RWPE1 (cell line): ENCODE measurements around the gene NRSN2.
A peak's percentile ranks its signal among the peaks of the same experiment; 100 is the strongest.

Experiments used
- CTCF ChIA-PET: fragments of 350-600 bp; sonication (Branson Sonifier 250); formaldehyde crosslinking; extraction: SDS; loops from one replicate; lab custom pipeline; 2021; lab: Yijun Ruan, JAX
- POLR2A ChIA-PET: fragments of 400-600 bp; formaldehyde crosslinking; extraction: SDS; loops from one replicate; lab custom pipeline; 2020; ENCODE audit warnings: antibody characterized with exemption; ENCODE audit not compliant: low non-redundant PET; lab: Yijun Ruan, JAX
- DNase-seq: peaks from one replicate; pipeline ENCODE4 v3.0.0; 2012; ENCODE audit warnings: low spot score
- H3K27ac ChIP-seq: fragments of 450-650 bp; 2 replicates; pipeline ENCODE4 v1.5.1; 2017
- TF ChIP-seq, protein P1 (sequence below): fragments of 450-650 bp; conservative IDR thresholded peaks from 2 replicates; pipeline ENCODE4 v1.5.1; 2017; ENCODE audit warnings: low read depth, mild to moderate bottlenecking

The NRSN2 gene

DNA sequence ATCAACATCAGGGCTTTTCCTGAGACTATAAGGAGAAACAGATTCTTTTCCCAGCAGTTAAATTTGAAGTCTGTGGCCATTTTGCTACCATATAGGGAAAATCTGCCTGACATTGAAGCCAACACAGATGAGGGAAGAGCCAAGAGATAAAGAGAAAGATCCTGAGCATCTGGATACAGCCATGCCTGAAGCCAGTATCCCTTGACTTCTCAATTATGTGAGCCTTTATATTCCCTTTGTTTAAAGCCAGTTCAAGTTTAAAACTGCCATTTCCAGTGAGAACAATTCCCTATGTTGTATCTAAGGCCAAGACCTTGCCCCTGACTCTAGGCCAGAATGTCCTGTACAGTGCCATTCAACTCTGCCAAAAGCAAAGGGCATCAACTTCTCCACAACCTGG is 3.8 kb upstream of the NRSN2 start:
- POLR2A ChIA-PET: no interaction called here
- CTCF ChIA-PET: interaction anchor here (1.9 kb wide), 1 partner anchor 12 kb away, joined by 7 read pairs; no protein-coding TSS in a partner anchor
- no peak overlapping the region for H3K27ac ChIP-seq
- no peak for DNase-seq
- TF ChIP-seq, protein P1, sequence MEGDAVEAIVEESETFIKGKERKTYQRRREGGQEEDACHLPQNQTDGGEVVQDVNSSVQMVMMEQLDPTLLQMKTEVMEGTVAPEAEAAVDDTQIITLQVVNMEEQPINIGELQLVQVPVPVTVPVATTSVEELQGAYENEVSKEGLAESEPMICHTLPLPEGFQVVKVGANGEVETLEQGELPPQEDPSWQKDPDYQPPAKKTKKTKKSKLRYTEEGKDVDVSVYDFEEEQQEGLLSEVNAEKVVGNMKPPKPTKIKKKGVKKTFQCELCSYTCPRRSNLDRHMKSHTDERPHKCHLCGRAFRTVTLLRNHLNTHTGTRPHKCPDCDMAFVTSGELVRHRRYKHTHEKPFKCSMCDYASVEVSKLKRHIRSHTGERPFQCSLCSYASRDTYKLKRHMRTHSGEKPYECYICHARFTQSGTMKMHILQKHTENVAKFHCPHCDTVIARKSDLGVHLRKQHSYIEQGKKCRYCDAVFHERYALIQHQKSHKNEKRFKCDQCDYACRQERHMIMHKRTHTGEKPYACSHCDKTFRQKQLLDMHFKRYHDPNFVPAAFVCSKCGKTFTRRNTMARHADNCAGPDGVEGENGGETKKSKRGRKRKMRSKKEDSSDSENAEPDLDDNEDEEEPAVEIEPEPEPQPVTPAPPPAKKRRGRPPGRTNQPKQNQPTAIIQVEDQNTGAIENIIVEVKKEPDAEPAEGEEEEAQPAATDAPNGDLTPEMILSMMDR: no peak

DNA sequence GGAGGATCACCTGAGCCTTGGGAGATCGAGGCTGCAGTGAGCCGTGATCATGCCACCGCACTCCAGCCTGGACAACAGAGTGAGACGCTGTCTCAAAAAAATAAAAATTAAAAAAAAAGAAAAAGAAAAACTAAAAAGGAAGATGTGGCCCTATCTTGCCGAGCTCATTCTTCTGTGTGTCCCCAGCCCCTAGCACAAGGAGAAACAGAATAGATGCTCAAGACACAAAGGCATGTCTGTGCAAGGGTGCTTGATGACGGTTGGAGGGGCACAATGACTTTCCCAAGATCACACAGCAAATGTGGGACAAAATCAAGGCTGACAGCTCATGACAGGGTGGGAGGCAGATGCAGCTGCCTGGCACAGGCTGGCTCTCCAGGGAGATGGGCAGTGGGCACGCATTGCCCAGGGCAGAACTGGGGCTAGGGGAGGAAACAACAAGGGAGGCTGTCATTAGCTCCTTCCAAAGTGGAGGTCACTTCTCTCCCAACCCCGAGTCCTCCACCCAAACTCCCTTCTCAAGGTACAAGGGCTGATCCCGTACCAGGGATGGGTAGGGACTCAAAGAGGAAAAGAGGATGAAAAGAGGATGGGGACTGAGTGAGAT is 775 bp upstream of the NRSN2 start:
- ChIA-PET POLR2A (no interaction called here), CTCF (interaction anchor here (0.6 to 2.2 kb wide), 4 partner anchors 10 to 64 kb away, joined by 3 to 6 read pairs (median 4); no protein-coding TSS in a partner anchor)
- DNase-seq: no peak
- peak overlapping the region; percentile 96 for H3K27ac ChIP-seq
- TF ChIP-seq, protein P1: no peak

DNA sequence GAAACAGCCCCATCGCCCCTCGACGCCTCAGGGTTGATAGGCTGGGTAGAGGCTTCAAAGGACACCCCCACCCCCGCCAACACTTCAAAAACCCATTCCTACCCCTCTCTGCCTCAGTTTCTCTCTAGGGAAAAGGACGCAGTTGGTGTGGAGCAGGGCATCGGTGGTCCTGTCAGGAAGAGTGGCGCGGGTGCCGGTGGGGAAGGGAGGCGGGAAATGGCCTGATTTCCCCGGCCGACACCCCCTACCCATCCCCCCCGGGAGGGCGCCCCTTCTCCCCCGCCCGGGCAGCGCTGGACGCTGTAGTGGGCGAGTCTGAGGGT is 367 bp downstream of the NRSN2 start:
- TF ChIP-seq, protein P1: no peak
- no peak for DNase-seq
- ChIA-PET POLR2A (interaction anchor here (0.5 kb wide), 1 partner anchor 1068 kb away, joined by 3 read pairs; no protein-coding TSS in a partner anchor), CTCF (interaction anchor here (0.8 to 1.2 kb wide), 2 partner anchors 17 to 66 kb away, joined by 3 read pairs; no protein-coding TSS in a partner anchor)
- H3K27ac ChIP-seq: peak overlapping the region; percentile 96

DNA sequence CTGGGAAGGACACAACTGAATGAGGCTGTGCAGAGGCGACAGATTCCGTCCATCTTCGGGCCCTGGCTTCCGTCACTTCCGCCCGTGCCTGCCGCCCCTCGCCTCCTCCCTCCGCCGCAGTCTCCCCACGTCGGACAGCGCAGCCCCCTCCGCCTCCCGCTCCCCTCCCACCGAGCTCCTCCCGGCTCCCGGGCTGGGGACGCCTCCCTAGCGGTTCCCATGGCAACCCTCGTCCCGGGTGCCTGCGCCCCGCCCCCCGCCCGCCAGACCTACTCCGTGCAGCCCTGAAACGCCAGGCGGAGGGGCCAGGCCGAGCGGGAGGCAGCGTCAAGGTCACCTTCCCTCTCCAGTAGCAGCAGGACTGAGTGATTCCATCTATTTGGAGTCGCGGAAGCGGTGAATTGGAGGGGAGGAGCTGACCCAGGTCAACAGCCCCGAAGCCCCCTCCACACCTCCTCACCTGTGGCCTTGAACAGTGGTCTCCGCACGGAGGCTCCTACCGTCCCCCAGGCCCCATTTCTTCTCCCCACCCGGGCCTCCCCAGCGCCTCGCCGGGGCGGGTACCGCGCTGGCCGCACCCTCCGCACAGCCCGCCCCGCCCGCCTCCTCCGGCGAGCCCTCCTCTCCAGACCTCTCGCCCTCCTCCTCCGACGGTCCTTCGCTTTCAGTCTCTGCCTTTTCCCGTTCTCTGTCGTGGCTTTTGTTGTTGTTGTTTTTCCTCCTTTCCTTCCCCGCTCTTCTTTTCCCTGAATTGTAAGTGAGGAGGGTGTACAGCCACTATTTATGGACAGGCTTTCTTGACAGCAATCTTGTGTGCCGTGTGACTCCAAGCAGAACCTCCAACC is 951 bp downstream of the NRSN2 start:
- H3K27ac ChIP-seq: peak overlapping the region; percentile 96
- TF ChIP-seq, protein P1: no peak
- ChIA-PET CTCF (interaction anchor here (0.6 to 0.8 kb wide), 2 partner anchors 36 to 67 kb away, joined by 3 read pairs; no protein-coding TSS in a partner anchor), POLR2A (interaction anchor here (0.5 kb wide), 1 partner anchor 1068 kb away, joined by 3 read pairs; no protein-coding TSS in a partner anchor)
- DNase-seq: peak; percentile 99

DNA sequence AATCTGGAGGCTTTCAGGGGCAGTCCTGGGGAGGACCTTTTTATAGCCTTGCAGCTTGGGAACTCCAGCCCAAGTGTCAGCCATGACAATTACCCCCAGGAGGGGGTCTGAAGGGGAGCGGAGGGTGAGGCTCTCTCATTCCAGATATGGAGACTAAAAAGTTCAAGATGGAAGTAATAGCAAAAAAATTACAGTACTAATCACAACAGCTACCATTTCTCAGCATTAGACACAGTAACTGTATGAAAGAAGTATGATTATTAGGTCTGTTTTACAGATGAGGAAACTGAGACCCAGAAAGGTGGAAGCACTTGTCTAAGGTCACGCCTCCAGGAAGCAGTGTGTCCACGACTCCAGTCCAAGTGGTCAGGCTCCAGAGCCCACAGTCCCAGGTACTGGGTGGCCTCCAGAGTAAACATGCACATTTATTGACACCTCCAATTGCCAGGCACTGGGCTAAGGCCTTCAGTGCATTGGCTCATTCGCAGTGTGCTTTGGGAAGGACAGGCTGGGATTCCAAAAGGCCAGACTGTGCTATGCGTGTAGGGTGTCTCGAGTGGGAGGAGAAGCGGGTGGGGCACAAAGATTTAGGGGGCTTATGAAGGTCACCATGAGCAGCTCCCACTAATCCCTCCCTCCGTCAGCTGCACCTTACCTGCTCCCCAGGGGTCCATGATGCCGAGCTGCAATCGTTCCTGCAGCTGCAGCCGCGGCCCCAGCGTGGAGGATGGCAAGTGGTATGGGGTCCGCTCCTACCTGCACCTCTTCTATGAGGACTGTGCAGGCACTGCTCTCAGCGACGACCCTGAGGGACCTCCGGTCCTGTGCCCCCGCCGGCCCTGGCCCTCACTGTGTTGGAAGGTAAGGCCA is 2.3 kb downstream of the NRSN2 start:
- no peak for DNase-seq
- peak overlapping the region; percentile 96 for H3K27ac ChIP-seq
- TF ChIP-seq, protein P1: no peak
- CTCF ChIA-PET: interaction anchor here (0.7 kb wide), 1 partner anchor 31 kb away, joined by 3 read pairs; no protein-coding TSS in a partner anchor
- POLR2A ChIA-PET: no interaction called here
